Measurements from ENCODE around the gene PVALEF.

DNA sequence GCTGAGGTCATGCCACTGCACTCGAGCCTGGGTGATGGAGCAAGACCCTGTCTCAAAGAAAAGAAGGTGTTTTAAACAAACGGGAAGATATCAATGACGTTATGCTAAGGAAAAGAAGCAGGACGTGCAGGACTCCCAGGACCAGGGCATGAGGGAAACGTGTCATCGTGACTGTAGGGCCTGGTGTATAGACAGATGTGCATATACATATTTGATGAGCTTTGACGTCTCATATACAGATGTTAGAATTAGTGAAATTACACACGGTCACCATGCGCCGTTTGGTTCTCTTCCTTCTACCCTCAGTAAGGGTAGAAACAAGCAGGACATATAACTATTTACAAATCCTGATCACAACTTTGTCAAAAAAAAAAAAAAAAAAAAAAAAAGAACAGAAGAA is 17.6 kb upstream of the PVALEF start:
- TF ChIP-seq, protein P1, sequence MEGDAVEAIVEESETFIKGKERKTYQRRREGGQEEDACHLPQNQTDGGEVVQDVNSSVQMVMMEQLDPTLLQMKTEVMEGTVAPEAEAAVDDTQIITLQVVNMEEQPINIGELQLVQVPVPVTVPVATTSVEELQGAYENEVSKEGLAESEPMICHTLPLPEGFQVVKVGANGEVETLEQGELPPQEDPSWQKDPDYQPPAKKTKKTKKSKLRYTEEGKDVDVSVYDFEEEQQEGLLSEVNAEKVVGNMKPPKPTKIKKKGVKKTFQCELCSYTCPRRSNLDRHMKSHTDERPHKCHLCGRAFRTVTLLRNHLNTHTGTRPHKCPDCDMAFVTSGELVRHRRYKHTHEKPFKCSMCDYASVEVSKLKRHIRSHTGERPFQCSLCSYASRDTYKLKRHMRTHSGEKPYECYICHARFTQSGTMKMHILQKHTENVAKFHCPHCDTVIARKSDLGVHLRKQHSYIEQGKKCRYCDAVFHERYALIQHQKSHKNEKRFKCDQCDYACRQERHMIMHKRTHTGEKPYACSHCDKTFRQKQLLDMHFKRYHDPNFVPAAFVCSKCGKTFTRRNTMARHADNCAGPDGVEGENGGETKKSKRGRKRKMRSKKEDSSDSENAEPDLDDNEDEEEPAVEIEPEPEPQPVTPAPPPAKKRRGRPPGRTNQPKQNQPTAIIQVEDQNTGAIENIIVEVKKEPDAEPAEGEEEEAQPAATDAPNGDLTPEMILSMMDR (IDR thresholded peaks at IDR 0.05), result no peak
- no peak for TF ChIP-seq ZFX (IDR thresholded peaks at IDR 0.05; ENCODE audit: borderline replicate concordance)
